Spinal cord (tissue), 4 donors: ENCODE measurements around the gene POLR1F. TPM values are rescaled to one million over a fixed set of nuclear protein-coding genes. Genes with fewer than 3 reads are reported as not detected.

Experiments
- polyA plus RNA-seq, 2 donors: library from polyadenylated mRNA; unstranded; fragments of 120-200 nt; gene quantifications; one replicate each; pipeline ENCODE4 v1.2.1, GENCODE V29; 2013; ENCODE audit not compliant: insufficient read length in 2 of 2
- small RNA-seq: library from RNA; depleted of rRNA; stranded (forward); fragments of <200 nt; gene quantifications from one replicate; pipeline ENCODE3, GENCODE V24; 2014; ENCODE audit warnings: low replicate concordance
- total RNA-seq, 2 donors: library from RNA; depleted of rRNA in 1 of 2; stranded (reverse); fragments of 120-200 nt in 1 of 2; fragments of >200 nt in 1 of 2; gene quantifications; one replicate each; pipeline versions ENCODE4 v1.2.3 to v1.2.4, GENCODE V29; 2013 to 2014

POLR1F gene
- total and polyA plus RNA-seq, 4 donors, result 9.4 to 21.4 (median 13.2) TPM

Small RNA genes lying within 50 kb of the gene (small RNA-seq; reads per million reads assigned to genes)
- gene MIR3146, result not detected

Other genes starting within 250 kb of the POLR1F start
- 10 to 100 TPM in 1 of 2 donors, 1 to 10 TPM in 1; 2.4 to 16.5 TPM for gene TMEM196, start 64.6 kb upstream of the POLR1F start, total RNA-seq
- 10 to 100 TPM; 14.7 to 18.8 TPM for gene TMEM196, start 64.6 kb upstream of the POLR1F start, polyA plus RNA-seq